Measurements from ENCODE around the gene ANKRD10. TPM values are rescaled to one million over a fixed set of nuclear protein-coding genes. Genes with fewer than 3 reads are reported as not detected.

Gene ANKRD10
- total and polyA plus RNA-seq, 10 of the 15 experiments (the other 5 are each of a cell fraction or from before 2014, with no cell fraction given) = 47.1 to 199 (median 97.2) TPM

- TF ChIP-seq RAD21 (IDR thresholded peaks at IDR 0.05; ENCODE audit: insufficient read depth, low read depth, low read length) (no peak), CEBPZ (IDR thresholded peaks at IDR 0.05; ENCODE audit: low read depth, low read length) (no peak), SIN3A (IDR thresholded peaks at IDR 0.05; ENCODE audit: low read depth, low read length) (no peak), ZBTB40 (IDR thresholded peaks at IDR 0.05; ENCODE audit: borderline replicate concordance) (no peak), MYC (IDR thresholded peaks at IDR 0.05; ENCODE audit: insufficient read depth, insufficient read length, insufficient replicate concordance, low read length, severe bottlenecking) (no peak), BMI1 (IDR thresholded peaks at IDR 0.05; ENCODE audit: borderline replicate concordance) (no peak), NFXL1 (IDR thresholded peaks at IDR 0.05; ENCODE audit: borderline replicate concordance) (no peak), KLF5 (IDR thresholded peaks at IDR 0.05; ENCODE audit: partially characterized antibody) (no peak), TBL1XR1 (IDR thresholded peaks at IDR 0.05; ENCODE audit: low read depth, low read length) (no peak), ZNF217 (IDR thresholded peaks at IDR 0.05) (no peak), POLR2A (IDR thresholded peaks at IDR 0.05; ENCODE audit: low read depth, low read length) (no peak), RB1 (IDR thresholded peaks at IDR 0.05; ENCODE audit: borderline replicate concordance) (no peak), NRF1 (conservative IDR thresholded peaks at IDR 0.05; ENCODE audit: low read depth, low read length) (no peak), CHD2 (IDR thresholded peaks at IDR 0.05; ENCODE audit: borderline replicate concordance, low read depth, low read length) (no peak), STAT3 (IDR thresholded peaks at IDR 0.05; ENCODE audit: low read depth, low read length) (no peak), PAX5 (IDR thresholded peaks at IDR 0.05; ENCODE audit: borderline replicate concordance, low read depth, low read length) (no peak), CEBPB (IDR thresholded peaks at IDR 0.05; ENCODE audit: borderline replicate concordance in 1 of 2, low read depth in 2 of 2, low read length in 2 of 2) (no peak), TAF1 (IDR thresholded peaks at IDR 0.05; ENCODE audit: borderline replicate concordance, low read depth, low read length) (no peak), SMAD5 (IDR thresholded peaks at IDR 0.05; ENCODE audit: low read depth) (no peak)
- no peak overlapping the region for H3K4me2 ChIP-seq (ENCODE audit: control insufficient read depth, insufficient read depth)
- no peaks in the 10 kb centered on the region for H3K27me3 ChIP-seq (replicated peaks in 1 of 2; ENCODE audit: control insufficient read depth in 2 of 2, insufficient read depth in 2 of 2, low read length in 1 of 2)
- no peak overlapping the region for H3K4me3 ChIP-seq
- no peaks in the 10 kb centered on the region for H3K9me3 ChIP-seq (replicated peaks; ENCODE audit: control insufficient read depth, insufficient read depth, low read length)
- CTCF ChIA-PET = no interaction called here
- no peak overlapping the region for H3K9ac ChIP-seq (ENCODE audit: control insufficient read depth, insufficient read depth, low read length)
- POLR2A ChIA-PET = no interaction called here
- DNase-seq (ENCODE audit: low read depth, low spot score) (no peak), FAIRE-seq (no peak), ATAC-seq (no peak)
- H4K20me1 ChIP-seq (ENCODE audit: control insufficient read depth, insufficient read depth) = no peaks in the 10 kb centered on the region
- no peaks in the 10 kb centered on the region for H3K79me2 ChIP-seq (ENCODE audit: control insufficient read depth, insufficient read depth, low read length)
- SMC1A ChIA-PET (ENCODE audit: uncharacterized antibody, unreplicated experiment) = no interaction called here
- no peak overlapping the region for H2AFZ ChIP-seq (ENCODE audit: control insufficient read depth, low read depth, low read length)
- in situ Hi-C loops (cut with MboI) (no loop called here), intact Hi-C loops (cut with micrococcal nuclease; ENCODE audit: unreplicated experiment) (loop anchor here (10.0 kb wide), 1 partner anchor 224 kb away; no protein-coding TSS in a partner anchor)
- H3K36me3 ChIP-seq (ENCODE audit: control insufficient read depth in 2 of 2, insufficient read depth in 2 of 2, low read length in 1 of 2) = no peaks in the 10 kb centered on the region
- H3K27ac ChIP-seq (ENCODE audit: control insufficient read depth, insufficient read depth) = no peak overlapping the region
- H3K4me1 ChIP-seq (ENCODE audit: control insufficient read depth, insufficient read depth, low read length) = no peaks in the 10 kb centered on the region
- RAD21 ChIA-PET (ENCODE audit: unreplicated experiment) = no interaction called here
- BruUV-seq (replicated peaks) = no TSS peak
- WGBS (ENCODE audit: insufficient coverage, insufficient replicate concordance, low lambda C conversion rate, missing lambda C conversion rate) = 49% methylated on average over 16 of the region's 16 CpGs
Observed at GRCh38 chr13:110830800-110831371, 84.0 kb downstream of the ANKRD10 start.
